ENCODE measurements around the gene QRFP. TPM values are rescaled to one million over a fixed set of nuclear protein-coding genes. Genes with fewer than 3 reads are reported as not detected.

Gene QRFP
- total RNA-seq, 2 experiments from 2014 or later, result not detected

DNA sequence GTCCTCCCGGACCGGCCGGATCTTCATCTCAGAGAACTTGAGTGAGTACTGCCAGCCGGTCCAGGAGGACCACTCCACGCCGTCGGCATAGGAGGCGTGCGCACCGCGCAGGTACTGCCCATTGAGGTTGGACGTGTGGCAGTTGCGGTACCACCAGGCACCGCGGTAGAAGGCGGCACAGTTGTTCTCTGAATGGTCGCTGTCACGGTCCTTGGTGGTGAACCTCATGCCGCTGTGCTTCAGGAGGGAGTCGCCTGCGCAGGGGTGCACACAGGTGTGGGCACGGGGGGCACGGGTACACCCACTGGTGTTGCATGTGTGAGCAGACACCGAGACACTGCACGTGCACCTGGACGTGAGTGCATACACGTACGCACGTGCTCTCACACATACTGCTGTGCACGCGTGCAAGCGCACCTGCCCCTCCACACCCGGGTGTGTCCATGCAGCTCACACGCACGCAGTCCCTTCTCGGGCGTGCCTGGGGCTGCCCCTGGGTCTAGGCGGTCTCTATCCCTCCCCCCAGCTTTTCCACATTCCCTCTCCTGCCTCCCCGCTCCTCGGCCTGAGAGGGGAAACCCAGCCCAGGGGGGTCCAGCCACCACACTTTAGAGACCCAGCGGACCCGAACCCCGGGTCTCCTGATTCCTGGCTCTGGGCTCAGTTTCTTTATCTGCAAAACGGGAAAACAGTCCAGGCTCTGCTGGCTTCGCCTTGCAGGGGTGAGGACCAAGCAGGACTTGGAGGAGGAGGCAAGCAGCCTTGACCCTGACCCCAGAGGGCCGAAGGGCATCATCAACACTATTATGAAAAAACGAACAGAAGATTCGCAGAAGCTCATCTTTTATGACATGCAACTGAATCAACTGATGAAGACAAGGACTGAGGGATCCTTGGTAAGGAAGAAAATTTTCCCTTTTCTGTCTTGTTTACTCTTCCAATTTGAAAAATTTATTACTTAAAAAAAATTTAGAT, 7.7 kb upstream of the QRFP start:
- Mint-ChIP-seq H3K27me3 (peaks cover 3% of the 10 kb centered on the region), H3K4me3 (no peak overlapping the region), H3K36me3 (no peaks in the 10 kb centered on the region), H3K27ac (no peak overlapping the region), H3K9me3 (no peaks in the 10 kb centered on the region), H3K4me1 (peaks cover 2% of the 10 kb centered on the region)
- no peak for DNase-seq

DNA sequence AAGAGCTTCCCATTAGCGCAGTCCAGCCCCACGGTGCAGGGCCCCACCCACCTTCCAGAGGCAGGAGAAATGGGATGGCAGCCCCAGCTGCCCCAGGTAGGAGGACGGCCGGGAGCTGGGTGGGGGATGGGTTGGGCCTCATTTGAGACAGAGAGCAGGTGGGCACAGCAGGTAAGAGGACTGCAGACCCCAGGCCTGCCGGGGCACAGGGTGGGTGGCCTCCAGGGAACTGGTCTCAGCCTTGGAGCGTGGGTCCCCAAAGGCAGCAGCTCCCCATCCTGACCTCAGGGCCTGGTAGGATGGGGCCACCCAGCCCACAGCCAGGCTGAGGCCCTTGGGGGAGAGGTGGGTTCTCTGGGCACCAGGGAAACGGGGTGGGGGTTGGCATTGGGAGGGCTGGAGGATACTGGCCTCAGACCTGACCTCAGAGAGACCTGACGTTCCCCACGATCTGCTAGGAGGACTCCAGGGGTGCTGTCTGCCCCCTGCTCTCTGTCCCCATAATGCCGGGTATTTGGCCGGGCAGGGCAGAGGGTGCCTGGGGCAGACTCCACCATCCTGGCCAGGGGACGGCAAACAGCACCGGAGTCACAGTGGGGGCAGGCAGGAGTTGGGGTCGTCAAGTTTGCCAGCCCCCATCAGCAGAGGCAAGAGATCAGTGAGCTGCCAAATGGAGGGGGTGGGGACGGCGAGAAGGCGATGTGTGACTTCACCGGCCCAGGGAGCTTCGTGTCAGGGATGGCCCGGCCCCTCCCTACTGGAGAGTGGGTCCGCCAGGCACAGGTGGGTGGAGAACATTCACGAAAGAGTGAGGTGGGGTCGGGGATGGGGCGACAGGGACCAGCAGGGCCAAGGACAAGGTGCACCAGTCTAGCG, 6.8 kb upstream of the QRFP start:
- H3K36me3 Mint-ChIP-seq, result no peaks in the 10 kb centered on the region
- H3K4me3 Mint-ChIP-seq, result no peak overlapping the region
- peaks cover 2% of the 10 kb centered on the region for H3K4me1 Mint-ChIP-seq
- H3K27ac Mint-ChIP-seq, result no peak overlapping the region
- no peaks in the 10 kb centered on the region for H3K9me3 Mint-ChIP-seq
- no peak for DNase-seq
- peaks cover 3% of the 10 kb centered on the region for H3K27me3 Mint-ChIP-seq

DNA sequence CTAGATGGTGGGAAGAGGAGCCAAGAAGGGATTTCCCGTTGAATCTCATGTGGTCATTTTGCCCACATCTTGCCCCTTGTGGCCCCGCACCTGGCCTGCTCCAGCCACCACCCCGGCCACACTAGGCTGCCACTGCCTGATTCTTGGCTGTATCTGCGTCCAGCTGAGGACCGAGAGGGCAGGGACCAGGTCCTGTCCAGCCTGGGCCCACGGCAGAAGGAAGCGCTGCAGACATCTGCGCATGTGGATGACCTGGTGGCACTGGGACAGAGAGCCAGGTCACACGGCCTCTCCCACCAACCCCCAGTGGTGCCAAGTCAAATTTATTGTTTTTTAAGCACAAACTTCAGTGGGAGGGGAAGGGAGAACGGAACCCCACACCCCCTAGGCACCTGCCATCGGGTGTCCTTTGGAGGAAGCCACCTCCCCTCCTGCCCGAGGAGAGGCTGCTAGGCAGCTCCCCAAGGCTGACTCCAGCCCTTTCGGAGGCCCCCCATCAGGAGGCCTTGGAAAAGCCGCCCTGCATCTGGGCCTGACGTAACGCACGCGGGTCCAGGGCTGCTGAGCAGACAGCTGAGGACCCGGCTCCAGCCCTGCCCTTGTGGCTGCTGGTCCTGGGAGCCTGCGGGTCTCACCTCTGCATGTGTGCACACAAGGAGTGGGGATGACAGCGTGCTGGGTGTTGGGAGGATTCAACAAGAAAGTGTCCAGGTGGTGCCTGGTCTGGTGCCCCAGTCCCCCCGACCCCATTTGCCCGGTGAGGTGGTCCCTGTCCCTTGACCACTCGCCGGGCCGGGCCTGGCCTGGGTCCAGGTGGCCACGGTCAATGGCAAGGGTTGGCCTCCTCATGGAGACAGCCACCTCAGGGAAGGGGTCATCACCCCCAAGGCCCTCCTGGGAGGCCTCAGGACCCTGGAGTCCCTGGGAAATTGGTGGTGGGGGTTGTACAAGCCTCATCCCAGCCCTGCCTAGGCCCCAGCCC, 5.9 kb upstream of the QRFP start:
- Mint-ChIP-seq H3K27ac (no peak overlapping the region), H3K4me1 (no peaks in the 10 kb centered on the region), H3K36me3 (no peaks in the 10 kb centered on the region), H3K4me3 (no peak overlapping the region), H3K9me3 (no peaks in the 10 kb centered on the region), H3K27me3 (peaks cover 3% of the 10 kb centered on the region)
- DNase-seq, result no peak

DNA sequence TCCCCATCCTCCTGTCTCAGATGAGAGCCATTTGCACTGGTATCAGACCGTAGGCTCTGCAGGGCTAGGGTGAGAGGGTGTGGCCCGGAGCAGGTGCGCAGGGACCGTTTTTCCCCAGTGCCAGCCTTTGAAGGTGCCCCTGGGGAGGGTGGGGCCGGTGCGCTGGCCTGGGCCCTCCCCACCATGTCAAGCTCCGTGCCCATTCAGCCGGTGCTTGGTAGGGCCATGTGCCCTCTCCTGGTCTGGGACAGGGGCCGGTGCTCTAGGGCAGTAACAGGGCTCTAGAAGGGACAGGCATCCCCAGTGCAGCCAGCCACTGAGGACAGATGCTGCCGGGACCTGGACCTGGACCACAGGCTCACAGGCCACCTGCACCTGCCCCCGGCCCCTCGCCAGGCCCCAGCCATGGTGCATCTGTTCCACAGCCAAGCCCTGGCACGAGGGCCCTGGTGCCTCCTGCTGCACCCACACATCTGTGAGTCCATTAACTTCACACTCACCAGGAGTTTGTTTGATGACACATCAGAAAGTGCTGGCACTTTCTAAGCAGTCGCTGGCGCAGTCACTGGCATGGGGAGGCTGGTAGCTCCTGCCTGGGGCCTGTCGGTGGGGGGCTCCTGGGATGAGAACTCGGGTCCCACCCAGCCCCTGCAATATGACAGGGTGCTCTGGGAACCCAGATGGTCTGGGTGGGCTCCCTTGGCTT, 5.0 kb upstream of the QRFP start:
- Mint-ChIP-seq H3K27me3 (peaks cover 3% of the 10 kb centered on the region), H3K27ac (no peak overlapping the region), H3K4me1 (no peaks in the 10 kb centered on the region), H3K4me3 (no peak overlapping the region), H3K36me3 (no peaks in the 10 kb centered on the region), H3K9me3 (no peaks in the 10 kb centered on the region)
- no peak for DNase-seq

DNA sequence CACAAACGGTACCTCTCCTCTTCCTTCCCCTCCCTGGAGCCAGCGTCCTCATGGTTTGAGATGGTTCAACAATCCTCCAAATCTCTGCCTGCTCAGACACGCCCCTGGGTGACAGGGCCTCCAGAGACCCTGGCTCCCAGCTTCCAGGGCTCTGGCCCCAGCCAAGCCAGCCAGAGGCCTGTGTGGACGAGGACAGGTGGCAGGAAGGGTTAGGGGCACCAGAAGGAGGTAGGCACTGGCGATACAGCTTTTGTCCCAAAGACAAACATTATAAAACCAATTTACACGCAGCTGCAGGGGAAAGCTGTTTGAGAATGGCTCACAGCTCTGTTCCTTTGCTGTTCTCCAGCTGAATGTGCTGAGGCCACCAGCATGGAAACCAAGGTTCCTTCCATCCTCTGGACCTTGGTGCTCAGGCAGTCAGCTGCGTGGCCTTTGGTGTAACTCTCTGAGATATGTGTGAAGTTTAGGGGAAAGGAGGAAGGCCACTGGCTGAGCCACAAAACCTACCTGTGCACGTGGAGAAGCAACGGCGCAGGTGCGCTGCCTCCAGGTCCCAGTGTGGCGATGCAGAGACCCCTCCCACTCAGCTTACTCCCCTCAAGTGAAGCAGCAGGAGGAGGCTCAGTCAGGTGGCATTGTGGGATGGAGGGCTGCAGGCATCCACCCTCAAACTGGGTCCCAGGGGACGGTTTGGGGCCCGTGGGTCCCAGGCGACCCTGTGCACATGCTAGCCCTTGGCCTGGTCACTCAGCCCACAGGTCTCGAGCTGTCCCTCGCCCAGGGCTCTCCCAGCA, 4.3 kb upstream of the QRFP start:
- Mint-ChIP-seq H3K4me3 (no peak overlapping the region), H3K27me3 (peaks cover 3% of the 10 kb centered on the region), H3K27ac (no peak overlapping the region), H3K36me3 (no peaks in the 10 kb centered on the region), H3K9me3 (no peaks in the 10 kb centered on the region), H3K4me1 (no peaks in the 10 kb centered on the region)
- DNase-seq, result no peak

DNA sequence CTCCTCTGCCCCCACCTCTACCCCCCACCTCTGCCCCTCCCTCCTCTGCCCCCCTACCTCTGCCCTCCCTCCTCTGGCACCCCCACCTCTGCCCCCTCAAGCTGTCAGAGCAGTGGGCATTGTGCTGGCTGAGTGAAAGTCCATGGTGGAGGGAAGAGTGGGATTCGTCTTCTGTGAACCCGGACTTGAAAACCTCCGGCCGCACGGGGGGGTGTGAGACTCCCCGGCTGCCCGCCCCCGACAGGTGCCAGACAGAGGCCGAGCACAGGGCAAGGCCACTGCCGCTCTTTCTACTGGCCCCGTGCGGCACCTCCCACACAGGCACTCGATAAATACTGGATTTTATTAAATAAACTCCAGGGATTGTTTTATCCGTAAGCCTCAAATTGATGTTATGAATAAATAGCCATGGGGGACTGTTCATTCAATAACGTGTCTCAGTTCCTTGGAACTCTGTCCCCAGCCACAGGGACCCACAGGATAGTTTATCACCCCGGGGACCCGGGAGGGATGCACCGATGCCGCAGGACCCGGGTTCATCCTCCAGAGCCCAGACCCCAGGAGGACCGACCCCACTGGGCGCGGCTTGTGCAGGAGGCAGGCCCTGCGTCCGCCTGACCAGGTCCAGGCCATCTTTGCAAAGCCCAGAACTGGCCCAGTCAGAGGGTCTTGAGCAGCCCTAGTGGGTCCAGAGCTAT, 2.6 kb upstream of the QRFP start:
- Mint-ChIP-seq H3K4me1 (no peaks in the 10 kb centered on the region), H3K27ac (no peak overlapping the region), H3K36me3 (no peaks in the 10 kb centered on the region), H3K4me3 (no peak overlapping the region), H3K9me3 (no peaks in the 10 kb centered on the region), H3K27me3 (peaks cover 3% of the 10 kb centered on the region)
- DNase-seq, result no peak

DNA sequence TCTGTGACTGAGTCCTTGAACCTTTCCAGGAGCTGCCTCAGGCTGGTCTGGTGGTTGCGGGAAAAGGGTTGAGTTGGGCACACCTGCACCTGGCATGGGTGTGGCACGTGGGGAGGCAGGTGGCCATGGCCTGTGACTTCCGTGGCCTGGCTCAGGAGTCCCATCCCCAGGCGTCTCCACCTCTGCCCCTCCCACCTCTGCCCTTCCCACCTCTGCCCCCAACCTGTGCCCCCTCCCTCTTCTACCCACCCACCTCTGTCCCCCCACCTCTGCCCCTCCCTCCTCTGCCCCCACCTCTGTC, 1.9 kb upstream of the QRFP start:
- DNase-seq, result no peak
- H3K4me3 Mint-ChIP-seq, result no peak overlapping the region
- no peaks in the 10 kb centered on the region for H3K4me1 Mint-ChIP-seq
- H3K9me3 Mint-ChIP-seq, result no peaks in the 10 kb centered on the region
- H3K36me3 Mint-ChIP-seq, result no peaks in the 10 kb centered on the region
- peaks cover under 1% of the 10 kb centered on the region for H3K27me3 Mint-ChIP-seq
- H3K27ac Mint-ChIP-seq, result no peak overlapping the region

DNA sequence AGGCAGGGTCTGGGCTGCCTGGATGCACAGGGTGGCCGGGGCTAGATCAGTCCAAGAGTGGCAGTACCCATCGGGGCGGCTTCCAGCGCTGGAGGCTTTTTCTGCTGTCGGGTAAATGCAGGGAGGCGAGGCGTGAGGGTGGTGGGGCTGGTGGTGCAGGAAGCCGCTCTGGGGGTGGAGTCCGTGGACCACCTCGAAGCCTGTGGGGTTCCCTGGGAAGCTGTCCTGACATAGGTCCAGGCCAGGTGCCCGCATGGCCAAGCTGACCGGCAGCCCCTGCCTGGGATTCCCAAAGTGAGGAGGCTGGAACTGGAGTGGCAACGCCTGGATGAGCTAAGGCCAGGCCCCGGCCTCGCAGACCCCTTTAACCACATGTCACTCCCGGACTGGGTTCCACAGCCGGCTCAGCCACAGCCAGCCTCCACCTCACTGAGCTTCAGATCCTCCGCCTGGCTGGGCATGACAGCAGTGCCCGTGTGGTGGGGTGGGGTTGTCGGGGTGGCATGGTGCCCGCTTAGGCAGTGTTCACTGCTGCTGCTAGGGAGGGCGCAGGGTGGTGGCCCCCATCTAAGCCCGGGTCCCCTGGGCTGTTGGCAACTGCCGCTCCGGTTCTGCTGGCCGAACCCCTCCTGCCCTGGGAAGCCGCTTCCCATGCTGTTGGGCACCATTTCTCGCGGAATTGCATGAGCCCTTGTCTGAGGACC, 1.4 kb upstream of the QRFP start:
- no peak overlapping the region for H3K27ac Mint-ChIP-seq

DNA sequence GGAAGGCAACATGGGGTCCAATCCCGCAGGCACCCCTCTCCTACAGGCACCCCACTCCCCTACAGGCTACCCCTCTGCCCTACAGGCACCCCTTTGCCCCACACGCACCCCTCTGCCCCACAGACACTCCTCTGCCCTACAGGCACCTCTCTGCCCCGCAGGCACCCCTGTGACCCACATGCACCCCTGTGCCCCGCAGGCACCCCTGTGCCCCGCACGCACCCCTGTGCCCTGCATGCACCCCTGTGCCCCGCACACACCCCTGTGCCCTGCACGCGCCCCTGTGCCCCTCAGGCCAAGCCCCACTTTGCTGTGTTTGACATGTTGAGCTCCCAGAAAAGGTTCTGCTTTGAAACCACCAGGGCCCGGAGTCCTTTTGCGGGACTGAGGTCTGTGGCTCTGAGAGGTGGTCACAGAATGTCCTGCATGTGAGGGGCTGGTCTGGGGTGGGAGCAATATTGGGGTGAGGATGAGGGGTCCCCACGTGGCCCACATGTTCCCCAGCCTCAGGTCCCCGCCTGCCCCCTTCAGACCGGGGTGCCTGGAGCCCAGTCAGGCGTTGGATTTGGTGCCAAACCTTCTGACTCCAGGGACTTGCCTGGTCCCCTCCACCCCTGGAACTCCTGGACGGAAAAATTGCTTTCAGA, 616 bp upstream of the QRFP start:
- Mint-ChIP-seq H3K4me3 (no peak overlapping the region), H3K36me3 (no peaks in the 10 kb centered on the region), H3K9me3 (no peaks in the 10 kb centered on the region), H3K27ac (no peak overlapping the region), H3K4me1 (no peaks in the 10 kb centered on the region), H3K27me3 (no peaks in the 10 kb centered on the region)
- DNase-seq, result no peak

More for the DNA sequence above, 1.4 kb upstream of the QRFP start:
- no peak for DNase-seq
- Mint-ChIP-seq H3K4me1 (no peaks in the 10 kb centered on the region), H3K36me3 (no peaks in the 10 kb centered on the region), H3K27me3 (no peaks in the 10 kb centered on the region), H3K4me3 (no peak overlapping the region), H3K9me3 (no peaks in the 10 kb centered on the region)

DNA sequence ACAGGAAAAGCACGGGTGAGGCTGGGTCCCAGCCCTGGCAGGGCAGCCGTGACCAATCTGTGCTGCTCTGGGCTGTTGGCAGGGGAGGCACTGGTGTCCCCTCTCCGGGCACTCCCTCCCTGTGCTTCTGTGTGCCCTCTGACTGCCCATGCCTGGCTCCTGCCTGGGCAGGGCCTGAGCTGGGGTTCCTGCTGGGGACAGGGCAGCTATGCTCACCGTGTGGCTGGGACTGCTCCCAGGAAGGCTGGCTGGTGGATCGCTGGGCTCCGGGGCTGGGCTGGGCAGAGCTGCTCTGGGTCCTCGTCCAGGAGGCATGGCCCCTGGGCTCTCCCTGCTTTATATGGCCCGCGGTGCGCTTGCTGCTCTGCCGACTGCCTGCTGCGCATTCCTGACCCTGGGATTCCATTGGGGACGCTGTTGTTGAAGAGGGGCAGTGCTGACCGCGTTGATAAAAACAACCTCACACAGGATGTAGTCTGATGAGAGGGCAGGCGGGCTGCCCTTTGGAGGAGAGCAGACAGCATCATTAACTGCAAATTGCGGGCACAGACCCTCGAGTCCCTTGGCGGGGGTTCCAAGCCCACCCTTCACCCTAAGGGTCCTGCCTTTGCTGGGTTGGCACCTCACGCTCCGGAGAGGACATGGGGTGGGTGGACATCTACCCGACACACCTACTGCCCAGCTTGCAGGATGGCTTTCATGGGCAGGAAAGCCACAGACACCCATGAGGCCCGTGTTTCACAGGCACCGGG, 955 bp downstream of the QRFP start:
- H3K9me3 Mint-ChIP-seq, result no peaks in the 10 kb centered on the region

DNA sequence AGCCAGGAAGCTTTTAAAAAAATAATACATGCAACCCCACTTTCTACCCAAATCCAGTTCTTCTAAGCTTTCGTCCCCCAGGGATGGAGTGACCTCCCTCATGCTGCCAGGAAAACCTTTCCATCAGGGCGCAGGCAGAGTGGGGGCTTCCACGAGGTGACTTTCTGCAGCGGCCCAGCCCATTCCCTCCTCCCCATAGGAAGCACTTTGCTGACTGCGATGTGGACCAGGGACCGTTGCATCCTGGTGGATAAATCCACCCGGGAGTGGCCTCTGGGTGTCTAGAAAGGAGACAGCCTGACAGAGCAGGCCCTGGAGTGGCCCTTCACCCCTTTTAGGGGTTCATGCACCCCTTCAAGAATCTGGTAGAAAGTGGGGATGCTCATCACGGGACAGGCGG, 1.6 kb downstream of the QRFP start:
- Mint-ChIP-seq H3K36me3 (no peaks in the 10 kb centered on the region), H3K27me3 (no peaks in the 10 kb centered on the region), H3K4me3 (no peak overlapping the region), H3K4me1 (peaks cover 2% of the 10 kb centered on the region), H3K9me3 (no peaks in the 10 kb centered on the region), H3K27ac (no peak overlapping the region)
- DNase-seq, result no peak

More for the DNA sequence above, 955 bp downstream of the QRFP start:
- DNase-seq, result no peak
- H3K36me3 Mint-ChIP-seq, result no peaks in the 10 kb centered on the region
- H3K4me3 Mint-ChIP-seq, result no peak overlapping the region
- peaks cover 1% of the 10 kb centered on the region for H3K4me1 Mint-ChIP-seq
- no peak overlapping the region for H3K27ac Mint-ChIP-seq
- H3K27me3 Mint-ChIP-seq, result no peaks in the 10 kb centered on the region

DNA sequence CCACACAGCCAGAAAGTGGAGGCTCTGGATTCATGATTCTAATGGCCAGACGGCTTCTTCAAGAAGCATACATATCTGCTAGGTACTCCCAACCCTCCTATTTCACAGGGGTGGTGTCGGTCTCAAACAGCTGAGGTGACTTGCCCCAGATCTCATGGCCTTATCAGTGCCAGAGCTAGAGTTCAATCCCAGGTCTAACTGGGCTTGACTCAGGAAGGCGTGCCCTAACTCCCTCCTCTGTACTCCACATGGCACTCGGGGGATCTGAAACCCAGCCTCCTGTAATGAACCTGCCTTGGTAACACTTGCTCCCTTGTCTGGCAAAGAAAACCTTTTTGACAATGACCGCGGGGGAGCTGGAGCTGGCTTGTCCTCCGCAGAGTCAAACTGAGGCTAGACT, 2.1 kb downstream of the QRFP start:
- Mint-ChIP-seq H3K4me1 (peaks cover 2% of the 10 kb centered on the region), H3K9me3 (no peaks in the 10 kb centered on the region), H3K27ac (no peak overlapping the region), H3K4me3 (no peak overlapping the region), H3K27me3 (no peaks in the 10 kb centered on the region), H3K36me3 (no peaks in the 10 kb centered on the region)
- no peak for DNase-seq
